ENCODE results near the gene GALNT13. TPM values are rescaled to one million over a fixed set of nuclear protein-coding genes. Genes with fewer than 3 reads are reported as not detected.

Gene GALNT13
- total and polyA plus RNA-seq, 2 donors (not counting 1 experiment from before 2014, with no cell fraction given): not detected

DNA sequence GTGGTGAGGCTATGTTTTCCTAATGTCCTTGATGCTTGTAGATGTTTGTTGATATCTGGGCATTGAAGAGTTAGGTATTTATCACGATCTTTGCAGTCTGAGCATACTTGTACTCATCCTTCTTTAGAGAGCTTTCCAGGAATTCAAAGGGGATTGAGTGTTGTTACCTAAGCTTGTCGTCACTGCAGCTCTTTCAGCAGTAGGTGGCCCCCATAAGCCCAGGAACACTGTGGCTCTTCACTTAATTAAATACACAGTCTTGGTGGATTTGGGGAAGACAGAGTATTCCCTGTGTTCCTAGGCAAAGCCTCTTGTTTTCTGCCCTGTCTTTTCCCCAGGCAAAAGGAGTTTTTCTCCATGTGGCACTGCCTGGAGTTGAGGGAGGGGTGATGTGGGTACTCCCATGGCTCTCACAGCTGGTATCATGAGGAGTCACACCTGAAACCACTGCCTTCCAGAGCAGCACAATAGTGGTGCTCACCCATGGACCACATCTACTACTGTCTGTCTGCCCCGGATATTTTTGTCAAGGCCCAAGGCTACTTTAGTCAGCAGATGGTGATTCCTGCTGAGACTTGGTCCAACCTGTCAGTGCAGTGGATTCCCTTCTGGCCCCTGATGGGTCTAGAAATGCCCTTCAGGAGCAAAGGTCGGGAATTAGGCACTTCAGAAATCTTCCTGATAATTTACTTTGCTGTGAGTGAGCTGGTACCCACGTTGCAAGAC, 95.7 kb downstream of the GALNT13 start:
- H3K27ac ChIP-seq (ENCODE audit: low read length in 2 of 2): no peak overlapping the region
- H3K9me3 ChIP-seq (ENCODE audit: control extremely low read depth in 1 of 3, control insufficient read depth in 2 of 3, insufficient read depth in 1 of 3, low read length in 2 of 3): peaks cover 0 to 3% (median 0%) of the 10 kb centered on the region in 3 donors
- no peak overlapping the region for H3K9ac ChIP-seq (ENCODE audit: low read length)
- ATAC-seq (ENCODE audit: low read depth): no peak
- no peaks in the 10 kb centered on the region for H4K20me1 ChIP-seq (ENCODE audit: control insufficient read depth, insufficient read depth, low read length, poor library complexity, severe bottlenecking)
- ChIA-PET CTCF (no interaction called here), POLR2A (no interaction called here)
- H3K4me1 ChIP-seq (ENCODE audit: control insufficient read depth in 2 of 2, insufficient read depth in 2 of 2, low read length in 2 of 2): no peaks in the 10 kb centered on the region
- Mint-ChIP-seq H3K4me1 (no peaks in the 10 kb centered on the region), H3K27ac (no peak overlapping the region), H3K27me3 (no peaks in the 10 kb centered on the region), H3K9me3 (ENCODE audit: insufficient read depth) (no peaks in the 10 kb centered on the region), H3K4me3 (no peak overlapping the region)
- H3K4me3 ChIP-seq (ENCODE audit: control extremely low read depth in 1 of 5, extremely low read depth in 1 of 5, insufficient read depth in 1 of 5, low read depth in 2 of 5, low read length in 4 of 5): no peak overlapping the region
- no peaks in the 10 kb centered on the region for H3K27me3 ChIP-seq (replicated peaks in 1 of 4; ENCODE audit: control extremely low read depth in 1 of 4, control insufficient read depth in 3 of 4, insufficient read depth in 4 of 4, low read length in 3 of 4)
- intact Hi-C loops (cut with micrococcal nuclease): no loop called here
- 100% methylated on average over 1 of the region's 5 CpGs for WGBS (ENCODE audit: insufficient coverage)
- H2AFZ ChIP-seq (ENCODE audit: insufficient read depth, low read depth, low read length, poor library complexity, severe bottlenecking): no peak overlapping the region
- H3K4me2 ChIP-seq (replicated peaks; ENCODE audit: low read depth, low read length, poor library complexity, severe bottlenecking): no peak overlapping the region
- no peak for TF ChIP-seq EZH2 (IDR thresholded peaks at IDR 0.05; ENCODE audit: borderline replicate concordance, insufficient read depth, low read depth, low read length, poor library complexity, severe bottlenecking)
- TF ChIP-seq, protein P1, sequence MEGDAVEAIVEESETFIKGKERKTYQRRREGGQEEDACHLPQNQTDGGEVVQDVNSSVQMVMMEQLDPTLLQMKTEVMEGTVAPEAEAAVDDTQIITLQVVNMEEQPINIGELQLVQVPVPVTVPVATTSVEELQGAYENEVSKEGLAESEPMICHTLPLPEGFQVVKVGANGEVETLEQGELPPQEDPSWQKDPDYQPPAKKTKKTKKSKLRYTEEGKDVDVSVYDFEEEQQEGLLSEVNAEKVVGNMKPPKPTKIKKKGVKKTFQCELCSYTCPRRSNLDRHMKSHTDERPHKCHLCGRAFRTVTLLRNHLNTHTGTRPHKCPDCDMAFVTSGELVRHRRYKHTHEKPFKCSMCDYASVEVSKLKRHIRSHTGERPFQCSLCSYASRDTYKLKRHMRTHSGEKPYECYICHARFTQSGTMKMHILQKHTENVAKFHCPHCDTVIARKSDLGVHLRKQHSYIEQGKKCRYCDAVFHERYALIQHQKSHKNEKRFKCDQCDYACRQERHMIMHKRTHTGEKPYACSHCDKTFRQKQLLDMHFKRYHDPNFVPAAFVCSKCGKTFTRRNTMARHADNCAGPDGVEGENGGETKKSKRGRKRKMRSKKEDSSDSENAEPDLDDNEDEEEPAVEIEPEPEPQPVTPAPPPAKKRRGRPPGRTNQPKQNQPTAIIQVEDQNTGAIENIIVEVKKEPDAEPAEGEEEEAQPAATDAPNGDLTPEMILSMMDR (IDR thresholded peaks at IDR 0.05): no peak
- no peak for DNase-seq
- H3K36me3 ChIP-seq (replicated peaks in 1 of 2; ENCODE audit: control extremely low read depth in 1 of 2, control insufficient read depth in 1 of 2, extremely low read depth in 1 of 2, insufficient read depth in 2 of 2, low read length in 1 of 2): no peaks in the 10 kb centered on the region
- H3K79me2 ChIP-seq (ENCODE audit: control insufficient read depth, insufficient read depth, low read length): no peaks in the 10 kb centered on the region

DNA sequence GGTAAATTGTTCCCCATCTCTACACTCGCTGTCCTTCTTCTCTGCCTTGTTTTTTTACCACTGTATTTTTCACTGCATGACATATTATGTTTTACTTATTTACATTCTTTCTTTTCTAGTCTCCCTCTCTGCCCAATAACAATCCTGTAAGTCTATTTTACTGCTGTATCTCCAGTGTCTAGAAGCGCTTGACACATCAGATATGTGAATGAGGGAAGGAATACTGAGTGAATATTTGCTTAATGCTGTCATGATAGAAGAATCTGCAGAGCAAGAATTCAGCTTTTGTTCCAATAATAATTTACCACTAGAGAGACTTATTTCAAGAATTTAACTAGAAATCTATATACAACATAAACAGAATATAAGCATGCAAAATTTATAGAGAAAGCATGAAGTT, 99.5 kb downstream of the GALNT13 start:
- TF ChIP-seq EZH2 (IDR thresholded peaks at IDR 0.05; ENCODE audit: borderline replicate concordance, insufficient read depth, low read depth, low read length, poor library complexity, severe bottlenecking): no peak
- TF ChIP-seq, protein P1 (IDR thresholded peaks at IDR 0.05): no peak
- H3K4me3 ChIP-seq (ENCODE audit: control extremely low read depth in 1 of 5, extremely low read depth in 1 of 5, insufficient read depth in 1 of 5, low read depth in 2 of 5, low read length in 4 of 5): no peak overlapping the region
- H3K36me3 ChIP-seq (replicated peaks in 1 of 2; ENCODE audit: control extremely low read depth in 1 of 2, control insufficient read depth in 1 of 2, extremely low read depth in 1 of 2, insufficient read depth in 2 of 2, low read length in 1 of 2): no peaks in the 10 kb centered on the region
- H3K79me2 ChIP-seq (ENCODE audit: control insufficient read depth, insufficient read depth, low read length): no peaks in the 10 kb centered on the region
- no peaks in the 10 kb centered on the region for H3K4me1 Mint-ChIP-seq
- no peak overlapping the region for H2AFZ ChIP-seq (ENCODE audit: insufficient read depth, low read depth, low read length, poor library complexity, severe bottlenecking)
- DNase-seq (no peak), ATAC-seq (ENCODE audit: low read depth) (no peak)
- no peaks in the 10 kb centered on the region for H4K20me1 ChIP-seq (ENCODE audit: control insufficient read depth, insufficient read depth, low read length, poor library complexity, severe bottlenecking)
- H3K9me3 ChIP-seq (ENCODE audit: control extremely low read depth in 1 of 3, control insufficient read depth in 2 of 3, insufficient read depth in 1 of 3, low read length in 2 of 3): peaks cover 0 to 3% (median 0%) of the 10 kb centered on the region in 3 donors
- no peak overlapping the region for H3K4me2 ChIP-seq (replicated peaks; ENCODE audit: low read depth, low read length, poor library complexity, severe bottlenecking)
- H3K9me3 Mint-ChIP-seq (ENCODE audit: insufficient read depth): peaks cover 2% of the 10 kb centered on the region
- intact Hi-C loops (cut with micrococcal nuclease): no loop called here
- H3K27me3 Mint-ChIP-seq: no peaks in the 10 kb centered on the region
- no peak overlapping the region for H3K9ac ChIP-seq (ENCODE audit: low read length)
- no peak overlapping the region for H3K27ac ChIP-seq (ENCODE audit: low read length in 2 of 2)
- no CpG with 5 or more reads among the region's 2 CpGs for WGBS (ENCODE audit: insufficient coverage)
- no peaks in the 10 kb centered on the region for H3K4me1 ChIP-seq (ENCODE audit: control insufficient read depth in 2 of 2, insufficient read depth in 2 of 2, low read length in 2 of 2)
- no peak overlapping the region for H3K4me3 Mint-ChIP-seq
- ChIA-PET POLR2A (no interaction called here), CTCF (no interaction called here)
- H3K27ac Mint-ChIP-seq: no peak overlapping the region
- H3K27me3 ChIP-seq (replicated peaks in 1 of 4; ENCODE audit: control extremely low read depth in 1 of 4, control insufficient read depth in 3 of 4, insufficient read depth in 4 of 4, low read length in 3 of 4): no peaks in the 10 kb centered on the region
